Activated B cell treated with CpG ODN at 0.5 μM for 24 hours (primary cell): ENCODE measurements around the gene CEP192. TPM values are rescaled to one million over a fixed set of nuclear protein-coding genes. Genes with fewer than 3 reads are reported as not detected.

ENCODE experiments used
- ATAC-seq: fragments of 200-7000 bp; cut with Tn5 transposase; one replicate; pipeline ENCODE4 v1.10.0; 2021; ENCODE audit warnings: low read depth, mild to moderate bottlenecking, moderate library complexity
- CTCF ChIA-PET: fragments of 350-600 bp; sonication (Branson Sonifier 250); formaldehyde crosslinking; loops from one replicate; lab custom pipeline; 2021; ENCODE audit warnings: antibody characterized with exemption; lab: Charles Lee
- POLR2A ChIA-PET: fragments of 350-600 bp; sonication (Branson Sonifier 250); formaldehyde crosslinking; loops from one replicate; lab custom pipeline; 2021; ENCODE audit warnings: antibody characterized with exemption; lab: Charles Lee
- DNase-seq: peaks from one replicate; pipeline ENCODE4 v3.0.0; 2022
- H3K27ac Mint-ChIP-seq: one replicate; pipeline ENCODE4 v1.8.0; 2020; ENCODE audit warnings: mixed read lengths
- H3K27me3 Mint-ChIP-seq: one replicate; pipeline ENCODE4 v1.8.0; 2021; ENCODE audit warnings: mixed read lengths
- H3K36me3 Mint-ChIP-seq: one replicate; pipeline ENCODE4 v1.8.0; 2021; ENCODE audit warnings: low read depth, mixed read lengths
- H3K4me1 Mint-ChIP-seq: one replicate; pipeline ENCODE4 v1.8.0; 2021; ENCODE audit warnings: mixed read lengths
- H3K4me3 Mint-ChIP-seq: one replicate; pipeline ENCODE4 v1.8.0; 2020; ENCODE audit warnings: mild to moderate bottlenecking, mixed read lengths
- H3K9me3 Mint-ChIP-seq: one replicate; pipeline ENCODE4 v1.8.0; 2020; ENCODE audit warnings: mixed read lengths
- intact Hi-C: fragments of 100-400 bp; cut with micrococcal nuclease; formaldehyde crosslinking; loops from one replicate; pipeline ENCODE4 v1.15.1; 2024
- total RNA-seq: library from RNA; stranded (reverse); gene quantifications from 2 replicates; pipeline ENCODE4 v1.2.3, GENCODE V29; 2022
- TF ChIP-seq, protein P1 (sequence below): fragments of 200-600 bp; IDR thresholded peaks from one replicate; pipeline ENCODE4 v1.8.0; 2022; ENCODE audit warnings: antibody characterized with exemption, mild to moderate bottlenecking

The CEP192 gene
- total RNA-seq, 1 donor from 2014 or later: 34.2 TPM

DNA sequence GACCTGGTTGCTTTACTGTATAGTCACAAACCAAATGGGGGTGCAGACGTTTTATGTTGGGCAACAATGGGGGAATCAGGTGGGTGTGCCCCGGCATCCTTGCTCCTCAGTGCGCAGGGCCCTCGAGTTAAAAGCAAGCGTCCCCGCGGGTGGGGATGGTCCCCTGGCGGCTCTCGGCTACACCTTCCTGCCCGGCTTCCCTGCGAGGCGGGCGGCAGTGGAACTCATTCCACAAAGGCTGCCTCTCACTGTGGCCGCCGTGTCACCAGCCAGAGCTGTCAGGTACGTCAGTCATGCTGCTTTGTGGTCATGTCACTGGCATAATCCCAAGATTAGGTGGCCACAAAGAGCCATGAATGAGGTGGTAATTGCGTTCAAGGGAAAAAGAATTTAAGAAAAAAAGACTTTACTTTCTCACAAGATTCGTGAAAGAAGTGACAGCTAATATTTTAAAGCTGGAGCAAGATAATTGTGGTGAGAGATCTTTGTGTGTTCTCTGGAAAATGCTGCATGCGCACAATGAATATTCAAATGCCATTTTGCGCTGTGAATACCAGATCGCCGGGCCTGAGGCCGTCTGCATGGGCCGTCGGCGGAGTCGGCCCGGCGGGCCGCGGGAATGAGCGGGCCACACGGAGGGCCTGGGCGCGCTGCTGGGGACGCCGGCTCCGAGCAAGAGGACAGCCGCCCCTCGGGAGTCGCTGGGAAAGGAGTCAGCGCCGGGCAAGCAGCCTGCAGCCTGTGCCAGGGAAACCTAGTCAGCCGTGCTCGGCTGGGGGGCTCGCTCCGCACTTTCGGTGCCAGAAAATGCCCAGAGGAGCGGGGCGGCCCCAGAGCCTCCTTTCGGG, 145.1 kb downstream of the CEP192 start:
- TF ChIP-seq, protein P1, sequence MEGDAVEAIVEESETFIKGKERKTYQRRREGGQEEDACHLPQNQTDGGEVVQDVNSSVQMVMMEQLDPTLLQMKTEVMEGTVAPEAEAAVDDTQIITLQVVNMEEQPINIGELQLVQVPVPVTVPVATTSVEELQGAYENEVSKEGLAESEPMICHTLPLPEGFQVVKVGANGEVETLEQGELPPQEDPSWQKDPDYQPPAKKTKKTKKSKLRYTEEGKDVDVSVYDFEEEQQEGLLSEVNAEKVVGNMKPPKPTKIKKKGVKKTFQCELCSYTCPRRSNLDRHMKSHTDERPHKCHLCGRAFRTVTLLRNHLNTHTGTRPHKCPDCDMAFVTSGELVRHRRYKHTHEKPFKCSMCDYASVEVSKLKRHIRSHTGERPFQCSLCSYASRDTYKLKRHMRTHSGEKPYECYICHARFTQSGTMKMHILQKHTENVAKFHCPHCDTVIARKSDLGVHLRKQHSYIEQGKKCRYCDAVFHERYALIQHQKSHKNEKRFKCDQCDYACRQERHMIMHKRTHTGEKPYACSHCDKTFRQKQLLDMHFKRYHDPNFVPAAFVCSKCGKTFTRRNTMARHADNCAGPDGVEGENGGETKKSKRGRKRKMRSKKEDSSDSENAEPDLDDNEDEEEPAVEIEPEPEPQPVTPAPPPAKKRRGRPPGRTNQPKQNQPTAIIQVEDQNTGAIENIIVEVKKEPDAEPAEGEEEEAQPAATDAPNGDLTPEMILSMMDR: no peak
- Mint-ChIP-seq H3K27me3 (no peaks in the 10 kb centered on the region), H3K27ac (peak overlapping the region; percentile 97), H3K9me3 (no peaks in the 10 kb centered on the region), H3K4me3 (peak overlapping the region; percentile 98), H3K4me1 (peaks cover 23% of the 10 kb centered on the region), H3K36me3 (peaks cover 5% of the 10 kb centered on the region)
- ATAC-seq: no peak
- CTCF ChIA-PET: no interaction called here
- intact Hi-C loops: loop anchor here (1.0 to 10.0 kb wide), 8 partner anchors 69 to 1285 kb away; partner anchors contain the start of genes CHMP1B and IMPA2
- POLR2A ChIA-PET: interaction anchor here (1.0 to 2.6 kb wide), 8 partner anchors 14 to 478 kb away, joined by 3 to 14 read pairs (median 6); partner anchors contain the start of genes CEP192, CEP76, PSMG2 and SEH1L
- no peak for DNase-seq

DNA sequence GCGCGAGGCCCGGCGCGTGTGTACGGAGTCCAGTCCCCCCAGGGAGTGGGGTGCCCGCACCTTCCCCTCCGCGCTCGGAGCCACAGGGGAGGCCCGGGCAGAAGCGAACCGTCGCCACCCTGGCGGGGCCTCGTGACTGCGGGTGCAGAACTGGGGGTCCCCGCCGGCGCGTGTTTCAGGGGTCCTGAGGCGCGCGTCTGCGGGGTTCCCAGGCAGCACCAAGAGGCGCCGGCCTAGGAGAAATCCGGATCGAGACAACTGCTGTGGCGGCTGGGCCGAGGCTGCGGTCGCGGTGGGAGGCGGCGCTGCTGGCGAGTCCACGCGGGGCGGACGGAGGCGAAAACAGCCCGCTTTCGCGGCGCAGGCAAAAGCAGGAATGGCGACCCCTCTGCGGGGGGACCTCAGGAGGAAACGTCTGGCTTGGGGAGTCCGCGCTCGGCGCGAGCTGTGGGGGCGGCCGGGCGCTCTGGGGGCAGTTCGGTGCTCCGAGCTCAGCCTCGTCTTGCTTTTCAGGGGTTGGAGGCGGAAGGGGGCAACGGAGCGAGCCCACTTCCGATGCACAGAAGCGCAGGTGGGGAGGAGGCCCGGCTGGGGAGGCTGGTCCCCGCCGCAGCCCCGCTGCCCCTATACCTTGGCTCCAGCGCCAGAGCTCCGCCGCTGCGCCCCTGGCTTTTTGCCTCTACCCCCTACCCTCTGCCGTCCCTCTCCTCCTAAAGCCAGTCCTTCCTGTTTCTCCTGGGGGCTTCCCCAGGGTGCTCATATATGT, 145.9 kb downstream of the CEP192 start:
- Mint-ChIP-seq H3K36me3 (peaks cover 5% of the 10 kb centered on the region), H3K9me3 (no peaks in the 10 kb centered on the region), H3K4me1 (peaks cover 23% of the 10 kb centered on the region), H3K27ac (peak overlapping the region; percentile 97), H3K27me3 (no peaks in the 10 kb centered on the region), H3K4me3 (peak overlapping the region; percentile 98)
- TF ChIP-seq, protein P1: no peak
- ChIA-PET POLR2A (interaction anchor here (0.8 to 2.6 kb wide), 12 partner anchors 15 to 760 kb away, joined by 3 to 14 read pairs (median 5); partner anchors contain the start of genes AFG3L2, CEP192, CEP76 and FAM210A), CTCF (no interaction called here)
- ATAC-seq (peak; percentile 55), DNase-seq (peak; percentile 60)
- intact Hi-C loops: loop anchor here (1.0 to 10.0 kb wide), 10 partner anchors 70 to 1286 kb away; partner anchors contain the start of genes CHMP1B, IMPA2 and SEH1L

DNA sequence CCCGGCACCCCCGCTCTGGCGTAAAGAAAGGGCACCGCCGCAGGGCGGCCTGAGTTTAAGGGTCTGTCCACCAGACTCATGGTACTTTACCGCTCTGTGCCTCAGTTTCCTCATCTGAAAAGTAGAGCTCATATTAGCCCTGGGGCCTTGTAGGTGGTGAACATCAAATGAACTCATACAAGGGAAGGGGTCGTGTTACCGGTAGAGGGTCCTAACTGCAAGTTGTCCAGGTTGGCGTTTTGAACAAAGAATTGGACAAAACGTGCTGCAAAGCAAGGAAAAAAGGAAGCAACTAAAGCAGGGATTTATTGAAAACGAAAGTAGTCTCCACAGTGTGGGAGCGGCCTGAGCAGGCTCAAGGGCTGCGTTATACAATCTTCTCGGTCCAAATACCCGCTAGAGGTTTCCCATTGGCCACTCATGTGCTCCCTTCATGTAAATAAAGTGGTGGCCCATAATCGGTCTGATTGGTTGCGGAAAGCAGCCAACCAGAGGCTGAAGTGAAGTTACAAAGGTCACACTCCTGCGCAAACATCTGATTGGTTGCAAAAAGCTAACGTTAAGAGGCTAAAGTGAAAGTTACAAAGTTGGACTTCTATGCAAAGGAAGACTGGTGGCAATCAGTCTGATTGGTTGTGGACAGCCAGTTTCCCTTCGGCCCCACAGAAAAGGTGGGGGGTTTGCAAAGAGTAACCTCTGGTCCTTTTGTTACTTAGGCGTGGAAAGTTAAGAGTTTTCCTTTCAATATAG, 146.7 kb downstream of the CEP192 start:
- Mint-ChIP-seq H3K4me1 (peaks cover 23% of the 10 kb centered on the region), H3K27ac (peak overlapping the region; percentile 97), H3K4me3 (peak overlapping the region; percentile 98), H3K27me3 (no peaks in the 10 kb centered on the region), H3K36me3 (peaks cover 5% of the 10 kb centered on the region), H3K9me3 (peaks cover 2% of the 10 kb centered on the region)
- ATAC-seq (peak; percentile 87), DNase-seq (peak; percentile 43)
- CTCF ChIA-PET: no interaction called here
- TF ChIP-seq, protein P1: no peak
- POLR2A ChIA-PET: interaction anchor here (0.8 to 2.6 kb wide), 12 partner anchors 15 to 761 kb away, joined by 3 to 14 read pairs (median 5); partner anchors contain the start of genes AFG3L2, CEP192, CEP76 and FAM210A
- intact Hi-C loops: loop anchor here (1.0 to 10.0 kb wide), 13 partner anchors 71 to 1287 kb away; partner anchors contain the start of genes AFG3L2, CEP192, CEP76 and CHMP1B

DNA sequence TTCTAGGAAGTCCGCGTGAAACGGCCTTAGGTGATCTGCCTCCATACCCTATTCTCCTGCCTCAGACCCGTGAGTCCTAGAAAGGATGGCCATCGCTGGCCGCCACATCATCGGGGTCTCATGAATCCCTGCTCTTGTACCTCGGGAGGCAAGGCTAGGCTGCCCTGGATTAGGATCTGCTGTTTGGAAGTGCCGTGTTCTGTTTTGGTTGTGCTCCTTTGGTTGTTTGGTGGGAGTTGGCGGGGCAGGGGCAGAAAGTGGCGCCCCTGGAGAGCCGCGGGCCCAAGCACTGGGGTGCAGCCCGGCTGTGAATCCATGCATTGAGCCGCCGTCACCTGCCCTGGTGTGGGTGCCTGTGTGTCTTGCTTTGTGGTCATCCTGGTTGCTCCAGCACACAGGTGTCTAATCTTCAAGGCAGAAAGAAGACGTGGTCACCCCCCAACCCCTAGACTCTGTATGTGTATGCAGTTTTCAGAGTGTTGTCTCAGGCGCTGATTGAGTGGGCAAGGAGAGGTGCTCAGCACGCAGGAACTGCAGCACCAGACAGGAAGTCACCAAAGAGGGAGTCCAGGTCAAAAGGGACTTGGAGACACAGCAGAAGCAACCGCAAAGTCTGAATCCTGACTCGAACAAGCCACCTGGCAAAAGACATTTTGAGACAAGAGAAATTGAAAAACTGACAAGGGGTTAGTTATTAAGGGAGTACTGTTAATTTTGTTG, 147.4 kb downstream of the CEP192 start:
- Mint-ChIP-seq H3K4me3 (peak overlapping the region; percentile 98), H3K27me3 (no peaks in the 10 kb centered on the region), H3K36me3 (peaks cover 9% of the 10 kb centered on the region), H3K4me1 (peaks cover 23% of the 10 kb centered on the region), H3K9me3 (peaks cover 6% of the 10 kb centered on the region), H3K27ac (peak overlapping the region; percentile 97)
- TF ChIP-seq, protein P1: no peak
- no peak for ATAC-seq
- ChIA-PET POLR2A (interaction anchor here (1.7 to 2.6 kb wide), 3 partner anchors 147 to 762 kb away, joined by 5 to 14 read pairs (median 6); partner anchors contain the start of genes AFG3L2, CEP192 and SEH1L), CTCF (no interaction called here)
- DNase-seq: no peak
- intact Hi-C loops: loop anchor here (1.0 to 10.0 kb wide), 8 partner anchors 147 to 1156 kb away; partner anchors contain the start of genes AFG3L2, CEP192, CEP76 and FAM210A
